ENCODE data around the gene LILRB1.
"Not testable (repeated sequence)": the region's sequence is repeated elsewhere in the genome, so short reads cannot be mapped to it uniquely, and the experiment has no call there.

LILRB1 gene

GRCh38 chr19:54661846-54662481 lies 31.7 kb downstream of the LILRB1 start:
- no peak for DNase-seq (ENCODE audit: low read depth in 4 of 4, low spot score in 1 of 4)

GRCh38 chr19:54662730-54663129 lies 32.4 kb downstream of the LILRB1 start, which contains the start of gene LILRB4:
TSS of gene LILRB4 (plus strand) at chr19:54662985. CDS start at chr19:54663034, 49 bp downstream.
- DNase-seq (ENCODE audit: low read depth in 4 of 4, low spot score in 1 of 4): no peak

- no peak for DNase-seq (ENCODE audit: low read depth in 4 of 4, low spot score in 1 of 4)
These were observed 35.2 kb downstream of the LILRB1 start for GRCh38 chr19:54665530-54665929.

- DNase-seq (ENCODE audit: low read depth in 4 of 4, low spot score in 1 of 4): no peak
These were observed 36.9 kb downstream of the LILRB1 start for GRCh38 chr19:54667217-54667616.

GRCh38 chr19:54668353-54668752 lies 38.1 kb downstream of the LILRB1 start:
- DNase-seq (ENCODE audit: low read depth in 4 of 4, low spot score in 1 of 4): no peak

GRCh38 chr19:54670576-54671357 lies 40.5 kb downstream of the LILRB1 start:
- no peak for DNase-seq (ENCODE audit: low read depth in 4 of 4, low spot score in 1 of 4)

- DNase-seq (ENCODE audit: low read depth in 4 of 4, low spot score in 1 of 4): no peak
These were observed 42.9 kb downstream of the LILRB1 start for GRCh38 chr19:54673222-54673621.

- DNase-seq (ENCODE audit: low read depth in 4 of 4, low spot score in 1 of 4): no peak
These were observed 43.8 kb downstream of the LILRB1 start for GRCh38 chr19:54674021-54674617.

GRCh38 chr19:54676210-54676834 lies 46.0 kb downstream of the LILRB1 start:
- not testable (repeated sequence) for DNase-seq (ENCODE audit: low read depth in 4 of 4, low spot score in 1 of 4)

- DNase-seq (ENCODE audit: low read depth in 4 of 4, low spot score in 1 of 4): no peak
These were observed 46.9 kb downstream of the LILRB1 start for GRCh38 chr19:54677217-54677616.

- DNase-seq (ENCODE audit: low read depth in 4 of 4, low spot score in 1 of 4): not testable (repeated sequence)
These were observed 51.3 kb downstream of the LILRB1 start for GRCh38 chr19:54681596-54681995.

- no peak for DNase-seq (ENCODE audit: low read depth in 4 of 4, low spot score in 1 of 4)
These were observed 52.1 kb downstream of the LILRB1 start for GRCh38 chr19:54682306-54682856.

GRCh38 chr19:54684527-54684926 lies 54.2 kb downstream of the LILRB1 start:
- DNase-seq (ENCODE audit: low read depth in 4 of 4, low spot score in 1 of 4): no peak
